ENCODE results near the gene TSSC4. TPM values are rescaled to one million over a fixed set of nuclear protein-coding genes. Genes with fewer than 3 reads are reported as not detected.

Gene TSSC4
- total RNA-seq, 2 donors from 2014 or later = 26.7 to 40.3 TPM

- DNase-seq (ENCODE audit: low spot score) = no peak
- no peak for TF ChIP-seq CTCF (IDR thresholded peaks at IDR 0.05)
- no peak overlapping the region for H3K4me3 ChIP-seq
- no peaks in the 10 kb centered on the region for H3K27me3 ChIP-seq
- H3K36me3 ChIP-seq = no peaks in the 10 kb centered on the region
- H3K27ac ChIP-seq = peak overlapping the region; percentile 100
- H3K9me3 ChIP-seq = no peaks in the 10 kb centered on the region
- peaks cover 0 to 89% of the 10 kb centered on the region in 2 donors for H3K4me1 ChIP-seq
Observed at GRCh38 chr11:2382129-2382517, 18.4 kb upstream of the TSSC4 start.

- no peaks in the 10 kb centered on the region for H3K9me3 ChIP-seq
- DNase-seq (ENCODE audit: low spot score) = peak; percentile 86
- H3K27ac ChIP-seq = peak overlapping the region; percentile 100
- H3K4me1 ChIP-seq = peaks cover 0 to 100% of the 10 kb centered on the region in 2 donors
- TF ChIP-seq CTCF (IDR thresholded peaks at IDR 0.05) = no peak
- no peaks in the 10 kb centered on the region for H3K36me3 ChIP-seq
- peak overlapping the region in 1 of 2 donors; percentile 16 for H3K4me3 ChIP-seq
- H3K27me3 ChIP-seq = no peaks in the 10 kb centered on the region
Observed at GRCh38 chr11:2382936-2383851, 17.4 kb upstream of the TSSC4 start.

GRCh38 chr11:2383852-2384804 is 16.4 kb upstream of the TSSC4 start:
- Histone ChIP-seq H3K4me1 (peaks cover 0 to 100% of the 10 kb centered on the region in 2 donors), H3K4me3 (peak overlapping the region in 1 of 2 donors; percentile 16)

GRCh38 chr11:2385156-2386151 is 15.1 kb upstream of the TSSC4 start:
- H3K9me3 ChIP-seq = no peaks in the 10 kb centered on the region
- peaks cover 0 to 100% of the 10 kb centered on the region in 2 donors for H3K4me1 ChIP-seq
- TF ChIP-seq CTCF (IDR thresholded peaks at IDR 0.05) = no peak
- peak overlapping the region; percentile 100 for H3K27ac ChIP-seq
- no peak overlapping the region for H3K4me3 ChIP-seq
- no peaks in the 10 kb centered on the region for H3K27me3 ChIP-seq
- no peak for DNase-seq (ENCODE audit: low spot score)
- no peaks in the 10 kb centered on the region for H3K36me3 ChIP-seq

More at GRCh38 chr11:2383852-2384804, 16.4 kb upstream of the TSSC4 start:
- Histone ChIP-seq H3K36me3 (no peaks in the 10 kb centered on the region), H3K27me3 (no peaks in the 10 kb centered on the region), H3K9me3 (no peaks in the 10 kb centered on the region), H3K27ac (peak overlapping the region; percentile 100)
- TF ChIP-seq CTCF (IDR thresholded peaks at IDR 0.05) = no peak
- DNase-seq (ENCODE audit: low spot score) = no peak

- H3K27ac ChIP-seq = peak overlapping the region; percentile 68 to 100
- H3K36me3 ChIP-seq = peaks cover 8% of the 10 kb centered on the region
- H3K4me1 ChIP-seq = peaks cover 0 to 100% of the 10 kb centered on the region in 2 donors
- no peak for TF ChIP-seq CTCF (IDR thresholded peaks at IDR 0.05)
- H3K27me3 ChIP-seq = no peaks in the 10 kb centered on the region
- no peaks in the 10 kb centered on the region for H3K9me3 ChIP-seq
- no peak for DNase-seq (ENCODE audit: low spot score)
- peak overlapping the region in 1 of 2 donors; percentile 1 for H3K4me3 ChIP-seq
Observed at GRCh38 chr11:2386591-2386990, 14.0 kb upstream of the TSSC4 start.
